Measurements from ENCODE around the gene C15orf40. TPM values are rescaled to one million over a fixed set of nuclear protein-coding genes. Genes with fewer than 3 reads are reported as not detected.
A peak's percentile ranks its signal among the peaks of the same experiment; 100 is the strongest.

C15orf40 gene
- polyA plus RNA-seq, 2 of the 4 experiments (the other 2 are of a cell fraction), result 48.0 to 55.0 TPM

DNA sequence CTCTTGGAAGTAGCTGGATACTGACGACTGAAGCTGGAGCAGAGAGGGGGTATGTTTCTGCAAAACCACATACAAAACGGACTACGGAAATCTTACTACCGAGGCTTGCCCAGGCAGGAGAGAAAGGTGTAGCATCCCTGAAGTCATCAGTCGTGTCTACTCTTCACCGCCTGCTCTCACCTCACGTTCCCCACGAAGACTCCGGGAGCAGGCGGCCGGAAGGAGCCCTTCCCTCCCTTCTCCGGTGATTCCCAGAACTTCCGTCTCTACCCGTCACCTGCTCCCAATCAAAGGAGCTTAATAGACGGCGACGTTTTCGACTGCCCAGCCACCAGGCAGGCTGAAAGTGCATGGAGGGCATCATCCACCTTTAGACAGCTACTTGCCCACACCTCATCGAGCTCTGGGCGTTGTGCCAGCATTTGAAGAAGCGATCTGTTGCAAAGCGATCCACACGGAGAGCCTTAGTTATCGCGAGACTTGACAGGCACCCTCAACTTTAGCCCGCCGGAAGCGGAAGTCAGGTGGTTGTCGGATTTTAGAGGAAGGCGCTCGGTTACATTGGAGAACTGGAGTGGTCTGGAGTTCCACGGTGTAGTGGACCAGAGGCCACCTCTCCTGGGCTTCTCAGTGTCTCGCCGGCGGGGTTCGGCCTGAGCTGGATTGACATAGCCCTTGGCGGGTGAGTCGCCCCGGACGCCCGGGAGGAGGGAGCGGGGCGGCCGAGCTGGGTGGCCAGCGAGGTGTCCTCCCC lies 25.6 kb downstream of the C15orf40 start, which contains the start of gene RAMAC (continued):
- TF ChIP-seq RNF2 (IDR thresholded peaks at IDR 0.05; ENCODE audit: borderline replicate concordance, low read depth) (no peak), MAX (IDR thresholded peaks at IDR 0.05) (peak; percentile 100), RAD21 (conservative IDR thresholded peaks at IDR 0.05 in 1 of 2, IDR thresholded peaks at IDR 0.05 in 1 of 2) (no peak), JUNB (IDR thresholded peaks at IDR 0.05) (no peak), JUN (IDR thresholded peaks at IDR 0.05) (peak; percentile 60 to 87; a peak in 4 of 5 replicates), ZNF302 (CRISPR knock-in tag; IDR thresholded peaks at IDR 0.05) (peak; percentile 91), E2F6 (IDR thresholded peaks at IDR 0.05; ENCODE audit: borderline replicate concordance, low read depth) (peak; percentile 100), MYC (IDR thresholded peaks at IDR 0.05; ENCODE audit: borderline replicate concordance, low read length) (no peak), HMGXB4 (CRISPR knock-in tag; IDR thresholded peaks at IDR 0.05; ENCODE audit: borderline replicate concordance) (peak; percentile 82; the same call in 1 of the 2 replicates), GATA3 (IDR thresholded peaks at IDR 0.05; ENCODE audit: borderline replicate concordance) (no peak; the same call in 1 of the 2 replicates), ESRRA (IDR thresholded peaks at IDR 0.05; ENCODE audit: borderline replicate concordance, low read length) (no peak), RCOR1 (IDR thresholded peaks at IDR 0.05; ENCODE audit: low read depth, low read length) (no peak), HES2 (IDR thresholded peaks at IDR 0.05) (no peak), CEBPB (IDR thresholded peaks at IDR 0.05) (0 out of 4 replicates have a peak, but pooled peaks of 1 of the 2 experiments have one; percentile 13), USF2 (IDR thresholded peaks at IDR 0.05) (peak; percentile 57), TFCP2L1 (CRISPR knock-in tag; IDR thresholded peaks at IDR 0.05) (peak; percentile 88), CBX2 (IDR thresholded peaks at IDR 0.05; ENCODE audit: borderline replicate concordance, low read depth) (no peak), ZSCAN20 (CRISPR knock-in tag; IDR thresholded peaks at IDR 0.05) (peak; percentile 74; the same call in 1 of the 2 replicates), CHD4 (IDR thresholded peaks at IDR 0.05; ENCODE audit: borderline replicate concordance) (no peak), EP300 (IDR thresholded peaks at IDR 0.05) (no peak), POLR2A (IDR thresholded peaks at IDR 0.05; ENCODE audit: low read length) (peak; percentile 45; the same call in 1 of the 2 replicates)
- TF ChIP-seq, protein P1, sequence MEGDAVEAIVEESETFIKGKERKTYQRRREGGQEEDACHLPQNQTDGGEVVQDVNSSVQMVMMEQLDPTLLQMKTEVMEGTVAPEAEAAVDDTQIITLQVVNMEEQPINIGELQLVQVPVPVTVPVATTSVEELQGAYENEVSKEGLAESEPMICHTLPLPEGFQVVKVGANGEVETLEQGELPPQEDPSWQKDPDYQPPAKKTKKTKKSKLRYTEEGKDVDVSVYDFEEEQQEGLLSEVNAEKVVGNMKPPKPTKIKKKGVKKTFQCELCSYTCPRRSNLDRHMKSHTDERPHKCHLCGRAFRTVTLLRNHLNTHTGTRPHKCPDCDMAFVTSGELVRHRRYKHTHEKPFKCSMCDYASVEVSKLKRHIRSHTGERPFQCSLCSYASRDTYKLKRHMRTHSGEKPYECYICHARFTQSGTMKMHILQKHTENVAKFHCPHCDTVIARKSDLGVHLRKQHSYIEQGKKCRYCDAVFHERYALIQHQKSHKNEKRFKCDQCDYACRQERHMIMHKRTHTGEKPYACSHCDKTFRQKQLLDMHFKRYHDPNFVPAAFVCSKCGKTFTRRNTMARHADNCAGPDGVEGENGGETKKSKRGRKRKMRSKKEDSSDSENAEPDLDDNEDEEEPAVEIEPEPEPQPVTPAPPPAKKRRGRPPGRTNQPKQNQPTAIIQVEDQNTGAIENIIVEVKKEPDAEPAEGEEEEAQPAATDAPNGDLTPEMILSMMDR (IDR thresholded peaks at IDR 0.05), result no peak

DNA sequence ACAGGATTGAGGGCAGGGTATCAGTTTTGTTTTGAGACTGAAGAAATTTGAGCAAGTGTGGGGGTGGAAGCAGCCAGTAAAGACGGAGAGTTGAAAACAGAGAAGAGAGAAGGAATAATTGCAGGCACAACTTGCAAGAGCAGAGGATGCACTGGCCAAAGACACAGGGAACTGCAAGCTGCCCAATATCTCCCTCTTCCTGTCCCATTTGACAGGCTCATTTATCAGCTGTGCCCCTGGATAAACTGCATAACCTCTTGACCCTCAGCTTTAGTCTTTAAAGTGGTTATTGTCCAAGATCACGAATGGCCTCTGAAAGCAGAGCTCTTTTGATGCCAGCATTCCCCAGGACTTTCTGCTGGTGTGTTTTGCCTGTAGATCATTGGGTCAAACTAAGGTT lies 30.5 kb downstream of the C15orf40 start:
- peaks cover 5% of the 10 kb centered on the region; the same call in 2 of the 3 replicates for H3K4me1 ChIP-seq
- no peak for DNase-seq (ENCODE audit: low read depth in 1 of 2, low spot score in 1 of 2)
- CTCF ChIA-PET, result no interaction called here
- no peak overlapping the region for H3K4me2 ChIP-seq
- no peak overlapping the region for H3K27ac ChIP-seq
- H3K9me3 ChIP-seq, result no peaks in the 10 kb centered on the region
- H3K4me3 ChIP-seq, result no peak overlapping the region
- POLR2A ChIA-PET, result no interaction called here
- no peak for FAIRE-seq
- 41% methylated on average over 2 of the region's 2 CpGs for WGBS (ENCODE audit: missing lambda C conversion rate)
- ATAC-seq, result no peak
- TF ChIP-seq MAZ (IDR thresholded peaks at IDR 0.05; ENCODE audit: borderline replicate concordance, low read depth, low read length) (no peak), BCL3 (IDR thresholded peaks at IDR 0.05) (no peak), ZC3H11A (IDR thresholded peaks at IDR 0.05) (no peak), MYC (IDR thresholded peaks at IDR 0.05; ENCODE audit: borderline replicate concordance, low read length) (no peak), ZSCAN20 (CRISPR knock-in tag; IDR thresholded peaks at IDR 0.05) (no peak), USF2 (IDR thresholded peaks at IDR 0.05) (no peak)
- TF ChIP-seq, protein P2, sequence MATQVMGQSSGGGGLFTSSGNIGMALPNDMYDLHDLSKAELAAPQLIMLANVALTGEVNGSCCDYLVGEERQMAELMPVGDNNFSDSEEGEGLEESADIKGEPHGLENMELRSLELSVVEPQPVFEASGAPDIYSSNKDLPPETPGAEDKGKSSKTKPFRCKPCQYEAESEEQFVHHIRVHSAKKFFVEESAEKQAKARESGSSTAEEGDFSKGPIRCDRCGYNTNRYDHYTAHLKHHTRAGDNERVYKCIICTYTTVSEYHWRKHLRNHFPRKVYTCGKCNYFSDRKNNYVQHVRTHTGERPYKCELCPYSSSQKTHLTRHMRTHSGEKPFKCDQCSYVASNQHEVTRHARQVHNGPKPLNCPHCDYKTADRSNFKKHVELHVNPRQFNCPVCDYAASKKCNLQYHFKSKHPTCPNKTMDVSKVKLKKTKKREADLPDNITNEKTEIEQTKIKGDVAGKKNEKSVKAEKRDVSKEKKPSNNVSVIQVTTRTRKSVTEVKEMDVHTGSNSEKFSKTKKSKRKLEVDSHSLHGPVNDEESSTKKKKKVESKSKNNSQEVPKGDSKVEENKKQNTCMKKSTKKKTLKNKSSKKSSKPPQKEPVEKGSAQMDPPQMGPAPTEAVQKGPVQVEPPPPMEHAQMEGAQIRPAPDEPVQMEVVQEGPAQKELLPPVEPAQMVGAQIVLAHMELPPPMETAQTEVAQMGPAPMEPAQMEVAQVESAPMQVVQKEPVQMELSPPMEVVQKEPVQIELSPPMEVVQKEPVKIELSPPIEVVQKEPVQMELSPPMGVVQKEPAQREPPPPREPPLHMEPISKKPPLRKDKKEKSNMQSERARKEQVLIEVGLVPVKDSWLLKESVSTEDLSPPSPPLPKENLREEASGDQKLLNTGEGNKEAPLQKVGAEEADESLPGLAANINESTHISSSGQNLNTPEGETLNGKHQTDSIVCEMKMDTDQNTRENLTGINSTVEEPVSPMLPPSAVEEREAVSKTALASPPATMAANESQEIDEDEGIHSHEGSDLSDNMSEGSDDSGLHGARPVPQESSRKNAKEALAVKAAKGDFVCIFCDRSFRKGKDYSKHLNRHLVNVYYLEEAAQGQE (IDR thresholded peaks at IDR 0.05), result no peak

Measured in A549 (cell line).